Nephron (organoid): Measurements from ENCODE around the gene PPIL6.

ENCODE experiments used
- H3K27ac Mint-ChIP-seq, 3 experiments: 2 replicates each; pipeline ENCODE4 v1.8.0; 2020; ENCODE audit warnings: mixed read lengths in 3 of 3, mild to moderate bottlenecking in 2 of 3, moderate library complexity in 1 of 3
- H3K27me3 Mint-ChIP-seq: 2 replicates; pipeline ENCODE4 v1.8.0; 2021; ENCODE audit warnings: low read depth, mild to moderate bottlenecking, moderate library complexity, mixed read lengths
- H3K36me3 Mint-ChIP-seq: 2 replicates; pipeline ENCODE4 v1.8.0; 2020; ENCODE audit warnings: low read depth, mixed read lengths
- H3K4me1 Mint-ChIP-seq: 2 replicates; pipeline ENCODE4 v1.8.0; 2020; ENCODE audit warnings: mixed read lengths
- H3K4me3 Mint-ChIP-seq, 3 experiments: 2 replicates each; pipeline ENCODE4 v1.8.0; 2020; ENCODE audit warnings: mild to moderate bottlenecking in 3 of 3, mixed read lengths in 3 of 3, moderate library complexity in 2 of 3
- H3K9me3 Mint-ChIP-seq: 2 replicates; pipeline ENCODE4 v1.8.0; 2020; ENCODE audit warnings: mixed read lengths
- CTCF ChIP-seq, 3 experiments: fragments of 200-600 bp; sonication (generic); IDR thresholded peaks; one replicate each; pipeline ENCODE4 v1.5.0; 2021; ENCODE audit warnings: antibody characterized with exemption in 3 of 3; ENCODE audit not compliant: unreplicated experiment in 3 of 3

PPIL6 gene

GRCh38 chr6:109382576-109383437, 57.6 kb downstream of the PPIL6 start:
- H3K27ac Mint-ChIP-seq = peak overlapping the region; percentile 100
- H3K27me3 Mint-ChIP-seq = no peaks in the 10 kb centered on the region
- H3K9me3 Mint-ChIP-seq = no peaks in the 10 kb centered on the region
- peaks cover 13% of the 10 kb centered on the region for H3K36me3 Mint-ChIP-seq
- peaks cover 56% of the 10 kb centered on the region for H3K4me1 Mint-ChIP-seq
- TF ChIP-seq CTCF (IDR thresholded peaks at IDR 0.05; ENCODE audit: unreplicated experiment in 3 of 3) = peak; percentile 56 to 67 (median 58)
- H3K4me3 Mint-ChIP-seq = peak overlapping the region; percentile 95 to 98 (median 97)

GRCh38 chr6:109381747-109382575, 58.5 kb downstream of the PPIL6 start, which contains the start of gene CD164:
Gene CD164, minus strand, starts transcription at chr6:109382467. Its CDS starts 89 bp downstream, at chr6:109382378.
- peak within 1 kb of the TSS; percentile 100 for H3K27ac Mint-ChIP-seq
- no peak for TF ChIP-seq CTCF (IDR thresholded peaks at IDR 0.05; ENCODE audit: unreplicated experiment in 3 of 3)
- peaks cover 19% of the 10 kb centered on the region for H3K36me3 Mint-ChIP-seq
- no peaks in the 10 kb centered on the region for H3K27me3 Mint-ChIP-seq
- H3K4me3 Mint-ChIP-seq = peak within 1 kb of the TSS; percentile 95 to 98 (median 97)
- H3K9me3 Mint-ChIP-seq = no peaks in the 10 kb centered on the region
- H3K4me1 Mint-ChIP-seq = peaks cover 59% of the 10 kb centered on the region

GRCh38 chr6:109381061-109381746, 59.2 kb downstream of the PPIL6 start:
- Mint-ChIP-seq H3K4me3 (peak overlapping the region; percentile 93 to 96 (median 95)), H3K27ac (peak overlapping the region; percentile 93 to 100 (median 100)), H3K27me3 (no peaks in the 10 kb centered on the region)

GRCh38 chr6:109379711-109380110, 60.7 kb downstream of the PPIL6 start:
- Mint-ChIP-seq H3K27me3 (no peaks in the 10 kb centered on the region), H3K9me3 (no peaks in the 10 kb centered on the region), H3K4me3 (peak overlapping the region; percentile 93 to 96 (median 95)), H3K4me1 (peaks cover 44% of the 10 kb centered on the region), H3K36me3 (peaks cover 35% of the 10 kb centered on the region), H3K27ac (peak overlapping the region; percentile 0 to 100 (median 36))
- TF ChIP-seq CTCF (IDR thresholded peaks at IDR 0.05; ENCODE audit: unreplicated experiment in 3 of 3) = no peak

More at GRCh38 chr6:109381061-109381746, 59.2 kb downstream of the PPIL6 start:
- TF ChIP-seq CTCF (IDR thresholded peaks at IDR 0.05; ENCODE audit: unreplicated experiment in 3 of 3) = no peak
- no peaks in the 10 kb centered on the region for H3K9me3 Mint-ChIP-seq
- H3K36me3 Mint-ChIP-seq = peaks cover 24% of the 10 kb centered on the region
- H3K4me1 Mint-ChIP-seq = peaks cover 56% of the 10 kb centered on the region

- Mint-ChIP-seq H3K27ac (no peak overlapping the region), H3K36me3 (peaks cover 53% of the 10 kb centered on the region)
- TF ChIP-seq CTCF (IDR thresholded peaks at IDR 0.05; ENCODE audit: unreplicated experiment in 3 of 3) = no peak
Measured at GRCh38 chr6:109377717-109378116, 62.7 kb downstream of the PPIL6 start.

More at GRCh38 chr6:109377717-109378116, 62.7 kb downstream of the PPIL6 start:
- no peaks in the 10 kb centered on the region for H3K9me3 Mint-ChIP-seq
- H3K4me1 Mint-ChIP-seq = peaks cover 38% of the 10 kb centered on the region
- H3K4me3 Mint-ChIP-seq = no peak overlapping the region
- H3K27me3 Mint-ChIP-seq = no peaks in the 10 kb centered on the region
